ENCODE measurements around the gene GAST.
A peak's percentile ranks its signal among the peaks of the same experiment; 100 is the strongest.

The GAST gene

GRCh38 chr17:41707803-41708669, 4.1 kb upstream of the GAST start:
- no peak for DNase-seq (ENCODE audit: low spot score)

GRCh38 chr17:41710472-41711090, 1.6 kb upstream of the GAST start:
- peak; percentile 73 for DNase-seq (ENCODE audit: low spot score)

- no peak for DNase-seq (ENCODE audit: low spot score)
Observed at GRCh38 chr17:41717408-41718286, 5.5 kb downstream of the GAST start.

- DNase-seq (ENCODE audit: low spot score): no peak
Observed at GRCh38 chr17:41718287-41718645, 6.1 kb downstream of the GAST start.

- DNase-seq (ENCODE audit: low spot score): no peak
Observed at GRCh38 chr17:41722231-41722630, 10.1 kb downstream of the GAST start.

- DNase-seq (ENCODE audit: low spot score): no peak
Observed at GRCh38 chr17:41723801-41724475, 11.8 kb downstream of the GAST start.

- DNase-seq (ENCODE audit: low spot score): no peak
Observed at GRCh38 chr17:41724476-41725050, 12.4 kb downstream of the GAST start.

GRCh38 chr17:41725134-41725533, 13.0 kb downstream of the GAST start:
- no peak for DNase-seq (ENCODE audit: low spot score)

GRCh38 chr17:41728056-41728455, 15.9 kb downstream of the GAST start:
- no peak for DNase-seq (ENCODE audit: low spot score)

- no peak for DNase-seq (ENCODE audit: low spot score)
Observed at GRCh38 chr17:41730479-41730878, 18.3 kb downstream of the GAST start.

GRCh38 chr17:41731836-41732235, 19.7 kb downstream of the GAST start:
- no peak for DNase-seq (ENCODE audit: low spot score)

- DNase-seq (ENCODE audit: low spot score): no peak
Observed at GRCh38 chr17:41733348-41734138, 21.4 kb downstream of the GAST start.

GRCh38 chr17:41734139-41734948, 22.2 kb downstream of the GAST start, which contains the start of gene HAP1:
HAP1 (minus strand) TSS chr17:41734643; CDS start chr17:41734634, 9 bp downstream.
- DNase-seq (ENCODE audit: low spot score): no peak

GRCh38 chr17:41734949-41735313, 22.8 kb downstream of the GAST start:
- DNase-seq (ENCODE audit: low spot score): no peak

GRCh38 chr17:41735744-41736143, 23.6 kb downstream of the GAST start:
- DNase-seq (ENCODE audit: low spot score): no peak

- DNase-seq (ENCODE audit: low spot score): no peak
Observed at GRCh38 chr17:41736983-41737679, 25.0 kb downstream of the GAST start.

- DNase-seq (ENCODE audit: low spot score): no peak
Observed at GRCh38 chr17:41737680-41738023, 25.5 kb downstream of the GAST start.

- DNase-seq (ENCODE audit: low spot score): peak; percentile 80
Observed at GRCh38 chr17:41738077-41738800, 26.1 kb downstream of the GAST start.

- DNase-seq (ENCODE audit: low spot score): no peak
Observed at GRCh38 chr17:41738801-41739112, 26.6 kb downstream of the GAST start.

Data from RKO (cell line).